Lung (tissue), 12 donors: Measurements from ENCODE around the gene DDB1. TPM values are rescaled to one million over a fixed set of nuclear protein-coding genes. Genes with fewer than 3 reads are reported as not detected.

Source experiments
- ATAC-seq: fragments of 200-7000 bp; cut with Tn5 transposase; one replicate; pipeline ENCODE4 v1.9.1; 2020; ENCODE audit warnings: moderate number of reproducible peaks; ENCODE audit not compliant: insufficient read depth, low FRiP score
- DNase-seq, 3 donors: peaks; one replicate each; pipeline ENCODE4 v3.0.0-alpha.2; 2013 to 2017
- H3K27ac ChIP-seq, 2 donors: one replicate each; pipeline ENCODE4 v1.5.1; 2013; ENCODE audit warnings: mild to moderate bottlenecking in 2 of 2, moderate library complexity in 2 of 2, control low read depth in 1 of 2, inconsistent platforms in 1 of 2, low read depth in 1 of 2, low read length in 1 of 2
- H3K27me3 ChIP-seq, 3 donors: one replicate each; pipeline ENCODE4 v1.5.1; 2013; ENCODE audit warnings: low read length in 2 of 3; ENCODE audit not compliant: control insufficient read depth in 3 of 3, insufficient read depth in 3 of 3
- H3K36me3 ChIP-seq, 4 donors: one replicate each; pipeline ENCODE4 v1.5.1; 2013; ENCODE audit warnings: low read length in 4 of 4, mild to moderate bottlenecking in 1 of 4, moderate library complexity in 1 of 4; ENCODE audit not compliant: control insufficient read depth in 4 of 4, insufficient read depth in 4 of 4
- H3K4me1 ChIP-seq, 5 donors: one replicate each; pipeline ENCODE4 v1.5.1; 2013; ENCODE audit warnings: low read length in 5 of 5, mild to moderate bottlenecking in 2 of 5, moderate library complexity in 1 of 5; ENCODE audit not compliant: control insufficient read depth in 5 of 5, insufficient read depth in 5 of 5
- H3K4me3 ChIP-seq: one replicate; pipeline ENCODE4 v1.5.1; 2013; ENCODE audit warnings: mild to moderate bottlenecking, control low read depth, moderate library complexity
- H3K9ac ChIP-seq, 2 donors: one replicate each; pipeline ENCODE4 v1.5.1; 2013; ENCODE audit warnings: low read length in 2 of 2, control low read depth in 1 of 2; ENCODE audit not compliant: insufficient read depth in 1 of 2
- H3K9me3 ChIP-seq, 4 donors: one replicate each; pipeline ENCODE4 v1.5.1; 2013; ENCODE audit warnings: low read length in 3 of 4, mild to moderate bottlenecking in 1 of 4, moderate library complexity in 1 of 4; ENCODE audit not compliant: control insufficient read depth in 4 of 4, insufficient read depth in 3 of 4
- CTCF ChIP-seq: IDR thresholded peaks from 2 replicates; pipeline ENCODE4 v1.5.1; 2012; ENCODE audit warnings: mild to moderate bottlenecking; ENCODE audit errors: control extremely low read depth, extremely low read depth
- WGBS, 2 donors: extraction: QIAGEN DNeasy Blood & Tissue Kit; methylation state at CpG; one replicate each; pipeline ENCODE4 v1.1.7; 2013; 5-methylcytosine and 5-hydroxymethylcytosine counted together
- polyA plus RNA-seq, 2 donors: library from polyadenylated mRNA; stranded (reverse); fragments of 200-250 nt; gene quantifications; one replicate each; pipeline ENCODE4 v1.2.1, GENCODE V29; 2013
- total RNA-seq, 2 donors: library from RNA; depleted of rRNA in 1 of 2; stranded (reverse); fragments of >200 nt in 1 of 2; gene quantifications; one replicate each; pipeline ENCODE4 v1.2.1, GENCODE V29; 2014 to 2021
- donor health status: control.
- donor health status: control.
- donor health status: Bipolar disorder and iron deficiency.
- donor health status: healthy.
- donor health status: DM: yes; HTN: yes; CAD: no.

Gene DDB1
- total and polyA plus RNA-seq, 4 donors = 88.5 to 184 (median 121) TPM

- WGBS, 2 donors = 89 to 91% methylated on average over 16 of the region's 16 CpGs
- no peak for TF ChIP-seq CTCF
- H3K9ac ChIP-seq = peak overlapping the region in 1 of 2 donors; percentile 99
- DNase-seq (no peak), ATAC-seq (no peak)
- H3K27me3 ChIP-seq = no peaks in the 10 kb centered on the region
- peaks cover 7 to 30% (median 10%) of the 10 kb centered on the region in 5 donors for H3K4me1 ChIP-seq
- H3K36me3 ChIP-seq = peaks cover 0 to 7% (median 2%) of the 10 kb centered on the region in 4 donors
- no peak overlapping the region for H3K27ac ChIP-seq
- no peak overlapping the region for H3K4me3 ChIP-seq
- H3K9me3 ChIP-seq = no peaks in the 10 kb centered on the region
Measured at GRCh38 chr11:61334434-61335354, 1.8 kb upstream of the DDB1 start.

DNA sequence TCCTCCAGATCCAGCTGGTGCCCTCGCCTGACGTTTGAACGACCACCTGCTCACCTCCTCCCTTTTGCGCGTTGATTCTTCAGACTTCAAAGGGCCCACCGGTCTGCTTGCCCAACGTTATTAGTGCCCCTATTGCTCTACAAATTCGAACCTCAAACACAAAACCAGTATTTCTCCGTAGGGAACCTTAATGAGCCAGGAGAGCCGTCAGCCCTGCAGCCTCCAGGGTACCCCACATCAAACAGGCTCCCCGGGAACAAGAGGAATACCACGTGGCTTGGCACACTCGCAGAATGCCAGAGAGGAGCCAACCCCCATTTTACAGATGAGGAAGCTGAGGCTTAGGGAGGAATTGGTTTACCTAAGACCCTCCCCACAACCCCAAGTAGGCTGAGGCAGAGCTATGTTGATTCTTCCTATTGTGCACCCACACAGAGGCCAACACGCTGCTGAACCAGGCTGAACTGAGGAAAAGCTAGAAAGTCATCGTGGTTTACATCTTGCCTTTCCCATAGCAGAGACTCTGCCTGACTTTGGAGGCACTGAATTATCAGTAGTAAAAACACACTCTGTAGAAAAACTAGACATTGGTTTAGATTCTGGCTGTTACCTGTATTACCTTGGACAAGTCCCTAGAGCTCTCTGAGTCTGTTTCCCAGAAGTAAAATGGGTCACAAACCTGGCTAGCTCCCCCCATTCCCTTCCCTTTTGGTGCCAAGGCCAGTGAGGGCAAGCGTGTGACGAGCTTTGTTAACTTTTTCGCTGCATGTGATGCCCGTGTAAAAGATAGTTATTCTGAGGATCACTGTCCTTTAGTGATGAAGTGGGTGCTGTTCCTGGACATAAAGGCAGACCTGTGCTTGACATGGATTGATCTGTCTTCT, 887 bp upstream of the DDB1 start:
- peak overlapping the region; percentile 72 to 99 for H3K9ac ChIP-seq
- H3K27ac ChIP-seq = peak overlapping the region; percentile 92 to 96
- H3K4me3 ChIP-seq = peak overlapping the region; percentile 82
- no peak for TF ChIP-seq CTCF
- H3K36me3 ChIP-seq = peaks cover 4 to 7% (median 5%) of the 10 kb centered on the region in 4 donors
- peaks cover 7 to 30% (median 10%) of the 10 kb centered on the region in 5 donors for H3K4me1 ChIP-seq
- DNase-seq (no peak), ATAC-seq (no peak)
- H3K27me3 ChIP-seq = no peaks in the 10 kb centered on the region
- WGBS, 2 donors = 27 to 29% methylated on average over 19 of the region's 19 CpGs
- H3K9me3 ChIP-seq = no peaks in the 10 kb centered on the region

DNA sequence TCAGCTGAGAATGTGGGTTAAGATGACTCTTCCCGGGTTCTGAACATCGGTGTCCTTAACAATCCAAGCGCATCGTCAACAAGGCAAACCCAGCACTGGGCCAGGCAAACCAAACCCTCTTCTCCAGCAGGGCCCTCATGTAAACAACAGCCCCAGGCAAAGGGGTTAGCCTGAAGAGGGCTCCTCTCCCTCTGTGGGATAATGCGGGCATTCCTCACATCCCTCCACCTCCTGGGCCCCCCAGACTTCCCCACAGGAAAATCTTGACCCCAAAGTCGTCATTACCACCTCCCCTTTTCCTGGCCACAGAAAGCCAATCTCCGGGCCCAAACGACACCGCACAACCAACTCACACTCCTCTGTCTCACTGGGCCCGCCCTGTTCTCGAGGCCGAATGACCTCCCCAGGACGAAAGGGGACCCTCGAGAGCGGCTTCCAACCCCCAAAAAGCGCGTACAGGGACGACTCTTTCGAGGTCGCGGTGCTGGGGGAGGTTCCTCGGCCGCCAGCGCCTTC, 566 bp downstream of the DDB1 start:
- Histone ChIP-seq H3K27ac (peak overlapping the region; percentile 92 to 96), H3K27me3 (no peaks in the 10 kb centered on the region), H3K9me3 (no peaks in the 10 kb centered on the region), H3K4me1 (peaks cover 7 to 30% (median 10%) of the 10 kb centered on the region in 5 donors), H3K9ac (peak overlapping the region; percentile 87 to 94), H3K4me3 (peak overlapping the region; percentile 82), H3K36me3 (peaks cover 6 to 15% (median 10%) of the 10 kb centered on the region in 4 donors)
- DNase-seq (peak; percentile 23 to 33 (median 32)), ATAC-seq (no peak)
- WGBS, 2 donors = 0 to 1% methylated on average over 23 to 24 of the region's 24 CpGs
- no peak for TF ChIP-seq CTCF
